ENCODE results near the gene FHIT. TPM values are rescaled to one million over a fixed set of nuclear protein-coding genes. Genes with fewer than 3 reads are reported as not detected.

FHIT gene
- polyA plus RNA-seq, 1 of the 3 experiments (the other 2 are of a cell fraction), result 0.41 TPM

GRCh38 chr3:59882746-59883145 lies 1368.5 kb downstream of the FHIT start:
- H3K9ac ChIP-seq, result no peak overlapping the region
- 38% methylated on average over 2 of the region's 2 CpGs for WGBS (ENCODE audit: low lambda C conversion rate)
- ChIA-PET CTCF (no interaction called here), POLR2A (no interaction called here)
- no peaks in the 10 kb centered on the region for H4K20me1 ChIP-seq (ENCODE audit: insufficient read depth)
- no peaks in the 10 kb centered on the region for H3K27me3 ChIP-seq (ENCODE audit: insufficient read depth)
- no peak for DNase-seq
- H3K36me3 ChIP-seq (replicated peaks in 1 of 2; ENCODE audit: control insufficient read depth in 1 of 2, insufficient read depth in 2 of 2, low read length in 1 of 2), result no peaks in the 10 kb centered on the region
- H3K4me3 ChIP-seq (ENCODE audit: low read depth in 2 of 2, low read length in 1 of 2), result no peak overlapping the region
- H3K4me1 ChIP-seq (ENCODE audit: control insufficient read depth in 1 of 2, insufficient read depth in 2 of 2, low read depth in 1 of 2, low read length in 1 of 2), result peaks cover 0 to 2% of the 10 kb centered on the region in 2 experiments; a peak in 1 of 4 replicates
- no peak for TF ChIP-seq USF2 (IDR thresholded peaks at IDR 0.05; ENCODE audit: borderline replicate concordance, low read depth, low read length)
- TF ChIP-seq POLR2AphosphoS5 (IDR thresholded peaks at IDR 0.05; ENCODE audit: low read depth, low read length), result no peak
- no peak overlapping the region for H2AFZ ChIP-seq (ENCODE audit: low read depth)
- H3K9me3 ChIP-seq, result no peaks in the 10 kb centered on the region
- no peaks in the 10 kb centered on the region for H3F3A ChIP-seq (replicated peaks; ENCODE audit: insufficient read depth)
- H3K79me2 ChIP-seq (ENCODE audit: insufficient read depth), result no peaks in the 10 kb centered on the region
- no peak overlapping the region for H3K4me2 ChIP-seq
- no peaks in the 10 kb centered on the region for H3K9me2 ChIP-seq
- no peak overlapping the region for H3K27ac ChIP-seq (ENCODE audit: low read depth in 2 of 2, low read length in 1 of 2)

GRCh38 chr3:59880717-59881116 lies 1370.5 kb downstream of the FHIT start:
- H3K9ac ChIP-seq, result no peak overlapping the region
- H3K27me3 ChIP-seq (ENCODE audit: insufficient read depth), result no peaks in the 10 kb centered on the region
- ChIA-PET CTCF (no interaction called here), POLR2A (no interaction called here)
- no peak overlapping the region for H2AFZ ChIP-seq (ENCODE audit: low read depth)
- H3K4me3 ChIP-seq (ENCODE audit: low read depth in 2 of 2, low read length in 1 of 2), result no peak overlapping the region
- H3F3A ChIP-seq (replicated peaks; ENCODE audit: insufficient read depth), result no peaks in the 10 kb centered on the region
- DNase-seq, result no peak
- H3K4me2 ChIP-seq, result no peak overlapping the region
- H3K9me3 ChIP-seq, result no peaks in the 10 kb centered on the region
- H3K36me3 ChIP-seq (replicated peaks in 1 of 2; ENCODE audit: control insufficient read depth in 1 of 2, insufficient read depth in 2 of 2, low read length in 1 of 2), result no peaks in the 10 kb centered on the region
- H3K4me1 ChIP-seq (ENCODE audit: control insufficient read depth in 1 of 2, insufficient read depth in 2 of 2, low read depth in 1 of 2, low read length in 1 of 2), result peaks cover 0 to 2% of the 10 kb centered on the region in 2 experiments; a peak in 1 of 4 replicates
- no peaks in the 10 kb centered on the region for H3K79me2 ChIP-seq (ENCODE audit: insufficient read depth)
- H4K20me1 ChIP-seq (ENCODE audit: insufficient read depth), result no peaks in the 10 kb centered on the region
- 42% methylated on average over 2 of the region's 2 CpGs for WGBS (ENCODE audit: low lambda C conversion rate)
- H3K27ac ChIP-seq (ENCODE audit: low read depth in 2 of 2, low read length in 1 of 2), result no peak overlapping the region
- TF ChIP-seq RFX5 (IDR thresholded peaks at IDR 0.05; ENCODE audit: low read length) (no peak), TCF12 (IDR thresholded peaks at IDR 0.05) (no peak), MXI1 (IDR thresholded peaks at IDR 0.05; ENCODE audit: low read depth, low read length) (no peak), RAD21 (IDR thresholded peaks at IDR 0.05; ENCODE audit: low read length) (no peak), SMC3 (IDR thresholded peaks at IDR 0.05; ENCODE audit: low read depth, low read length) (no peak), FOXJ3 (CRISPR knock-in tag; IDR thresholded peaks at IDR 0.05) (no peak), ZBTB33 (IDR thresholded peaks at IDR 0.05; ENCODE audit: borderline replicate concordance, low read depth) (no peak), TEAD4 (IDR thresholded peaks at IDR 0.05; ENCODE audit: borderline replicate concordance, insufficient read depth) (no peak), REST (IDR thresholded peaks at IDR 0.05; ENCODE audit: low read depth, low read length) (no peak), POLR2AphosphoS5 (IDR thresholded peaks at IDR 0.05; ENCODE audit: low read depth, low read length) (no peak), SIN3A (IDR thresholded peaks at IDR 0.05; ENCODE audit: borderline replicate concordance, low read depth, low read length) (no peak), EZH2phosphoT487 (IDR thresholded peaks at IDR 0.05; ENCODE audit: borderline replicate concordance, low read depth) (no peak), MAX (IDR thresholded peaks at IDR 0.05; ENCODE audit: low read depth) (no peak), YY1 (IDR thresholded peaks at IDR 0.05; ENCODE audit: low read depth) (no peak)
- no peaks in the 10 kb centered on the region for H3K9me2 ChIP-seq
